ENCODE results near the gene CTNNA1.

DNA sequence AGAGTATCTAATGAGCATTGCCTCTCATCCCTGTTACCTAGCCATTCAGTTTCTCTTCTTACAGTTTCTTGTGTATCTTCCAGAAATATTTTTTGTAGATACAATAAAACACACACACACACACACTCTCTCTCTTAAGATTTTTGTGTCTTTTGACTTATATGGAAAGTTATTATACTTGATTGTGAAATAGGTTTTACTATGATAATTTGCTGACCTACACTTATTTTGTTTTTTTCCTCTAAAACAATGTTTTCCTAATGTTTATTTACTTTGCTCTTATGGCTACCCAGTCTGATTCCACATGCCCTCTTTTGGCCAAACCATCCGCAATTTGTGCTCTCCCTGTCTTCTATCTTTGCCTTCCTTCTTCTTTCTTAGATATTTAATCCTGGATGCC lies 96.7 kb downstream of the CTNNA1 start:
- TF ChIP-seq MAFK (IDR thresholded peaks at IDR 0.05; ENCODE audit: low read depth, low read length): no peak
- TF ChIP-seq, protein P1, sequence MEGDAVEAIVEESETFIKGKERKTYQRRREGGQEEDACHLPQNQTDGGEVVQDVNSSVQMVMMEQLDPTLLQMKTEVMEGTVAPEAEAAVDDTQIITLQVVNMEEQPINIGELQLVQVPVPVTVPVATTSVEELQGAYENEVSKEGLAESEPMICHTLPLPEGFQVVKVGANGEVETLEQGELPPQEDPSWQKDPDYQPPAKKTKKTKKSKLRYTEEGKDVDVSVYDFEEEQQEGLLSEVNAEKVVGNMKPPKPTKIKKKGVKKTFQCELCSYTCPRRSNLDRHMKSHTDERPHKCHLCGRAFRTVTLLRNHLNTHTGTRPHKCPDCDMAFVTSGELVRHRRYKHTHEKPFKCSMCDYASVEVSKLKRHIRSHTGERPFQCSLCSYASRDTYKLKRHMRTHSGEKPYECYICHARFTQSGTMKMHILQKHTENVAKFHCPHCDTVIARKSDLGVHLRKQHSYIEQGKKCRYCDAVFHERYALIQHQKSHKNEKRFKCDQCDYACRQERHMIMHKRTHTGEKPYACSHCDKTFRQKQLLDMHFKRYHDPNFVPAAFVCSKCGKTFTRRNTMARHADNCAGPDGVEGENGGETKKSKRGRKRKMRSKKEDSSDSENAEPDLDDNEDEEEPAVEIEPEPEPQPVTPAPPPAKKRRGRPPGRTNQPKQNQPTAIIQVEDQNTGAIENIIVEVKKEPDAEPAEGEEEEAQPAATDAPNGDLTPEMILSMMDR (IDR thresholded peaks at IDR 0.05; ENCODE audit: control extremely low read depth in 1 of 3, insufficient read depth in 1 of 3, low read depth in 1 of 3, low read length in 3 of 3): no peak
- TF ChIP-seq KDM1A (IDR thresholded peaks at IDR 0.05; ENCODE audit: borderline replicate concordance, low read length): no peak
- no peak for TF ChIP-seq EZH2 (IDR thresholded peaks at IDR 0.05; ENCODE audit: low read depth, low read length, severe bottlenecking)
- TF ChIP-seq, protein P2, sequence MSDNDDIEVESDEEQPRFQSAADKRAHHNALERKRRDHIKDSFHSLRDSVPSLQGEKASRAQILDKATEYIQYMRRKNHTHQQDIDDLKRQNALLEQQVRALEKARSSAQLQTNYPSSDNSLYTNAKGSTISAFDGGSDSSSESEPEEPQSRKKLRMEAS (IDR thresholded peaks at IDR 0.05): no peak
- no peak for TF ChIP-seq GABPA (IDR thresholded peaks at IDR 0.05; ENCODE audit: borderline replicate concordance, insufficient read depth, low read length)
- TF ChIP-seq TAF1 (IDR thresholded peaks at IDR 0.05; ENCODE audit: low read depth, low read length): no peak
- TF ChIP-seq RAD21 (IDR thresholded peaks at IDR 0.05 in 1 of 2, conservative IDR thresholded peaks at IDR 0.05 in 1 of 2; ENCODE audit: low read depth in 2 of 2, low read length in 2 of 2): no peak
